ENCODE data around the gene RAMACL.

RAMACL gene

DNA sequence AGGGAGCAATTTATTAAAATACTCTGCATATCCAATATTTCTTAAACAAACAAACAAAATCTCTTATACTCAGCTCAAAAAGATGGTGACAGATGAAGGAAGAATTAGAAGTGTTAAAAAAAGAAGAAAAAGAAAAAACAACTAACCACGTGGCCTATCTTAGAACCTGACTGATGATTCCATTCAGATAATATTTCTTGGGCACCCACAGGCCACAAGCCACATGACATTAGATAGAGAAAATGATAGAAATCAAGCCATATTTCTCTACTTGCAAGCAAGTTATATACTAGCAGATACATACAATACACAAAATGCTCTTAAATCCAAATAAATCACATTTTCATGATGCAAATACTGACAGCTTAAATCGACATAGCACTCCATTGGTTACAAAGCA is 14.5 kb upstream of the RAMACL start:
- Histone ChIP-seq H3K36me3 (ENCODE audit: control insufficient read depth in 2 of 2, insufficient read depth in 1 of 2, low read length in 2 of 2) (no peaks in the 10 kb centered on the region), H3K9me3 (ENCODE audit: control insufficient read depth, insufficient read depth, low read depth, low read length) (no peaks in the 10 kb centered on the region), H3K4me1 (ENCODE audit: control insufficient read depth, insufficient read depth, low read length) (no peaks in the 10 kb centered on the region), H3K27ac (ENCODE audit: extremely low read depth, low read depth, low read length) (no peak overlapping the region), H3K4me3 (ENCODE audit: low read depth, low read length) (no peak overlapping the region)
- CTCF ChIA-PET: no interaction called here
- POLR2A ChIA-PET: no interaction called here
- TF ChIP-seq ZNF157 (tag by site-specific recombination; IDR thresholded peaks at IDR 0.05) (no peak), ZNF530 (tag by site-specific recombination; IDR thresholded peaks at IDR 0.05; ENCODE audit: low read depth) (no peak), SCRT1 (tag by site-specific recombination; IDR thresholded peaks at IDR 0.05; ENCODE audit: borderline replicate concordance) (no peak), ZBTB7A (tag by site-specific recombination; IDR thresholded peaks at IDR 0.05; ENCODE audit: low read depth) (no peak)
- TF ChIP-seq, protein P1, sequence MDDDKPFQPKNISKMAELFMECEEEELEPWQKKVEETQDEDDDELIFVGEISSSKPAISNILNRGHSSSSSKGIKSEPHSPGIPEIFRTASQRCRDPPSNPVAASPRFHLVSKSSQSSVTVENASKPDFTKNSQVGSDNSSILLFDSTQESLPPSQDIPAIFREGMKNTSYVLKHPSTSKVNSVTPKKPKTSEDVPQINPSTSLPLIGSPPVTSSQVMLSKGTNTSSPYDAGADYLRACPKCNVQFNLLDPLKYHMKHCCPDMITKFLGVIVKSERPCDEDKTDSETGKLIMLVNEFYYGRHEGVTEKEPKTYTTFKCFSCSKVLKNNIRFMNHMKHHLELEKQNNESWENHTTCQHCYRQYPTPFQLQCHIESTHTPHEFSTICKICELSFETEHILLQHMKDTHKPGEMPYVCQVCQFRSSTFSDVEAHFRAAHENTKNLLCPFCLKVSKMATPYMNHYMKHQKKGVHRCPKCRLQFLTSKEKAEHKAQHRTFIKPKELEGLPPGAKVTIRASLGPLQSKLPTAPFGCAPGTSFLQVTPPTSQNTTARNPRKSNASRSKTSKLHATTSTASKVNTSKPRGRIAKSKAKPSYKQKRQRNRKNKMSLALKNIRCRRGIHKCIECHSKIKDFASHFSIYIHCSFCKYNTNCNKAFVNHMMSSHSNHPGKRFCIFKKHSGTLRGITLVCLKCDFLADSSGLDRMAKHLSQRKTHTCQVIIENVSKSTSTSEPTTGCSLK (tag by site-specific recombination; IDR thresholded peaks at IDR 0.05): no peak
- TF ChIP-seq, protein P2, sequence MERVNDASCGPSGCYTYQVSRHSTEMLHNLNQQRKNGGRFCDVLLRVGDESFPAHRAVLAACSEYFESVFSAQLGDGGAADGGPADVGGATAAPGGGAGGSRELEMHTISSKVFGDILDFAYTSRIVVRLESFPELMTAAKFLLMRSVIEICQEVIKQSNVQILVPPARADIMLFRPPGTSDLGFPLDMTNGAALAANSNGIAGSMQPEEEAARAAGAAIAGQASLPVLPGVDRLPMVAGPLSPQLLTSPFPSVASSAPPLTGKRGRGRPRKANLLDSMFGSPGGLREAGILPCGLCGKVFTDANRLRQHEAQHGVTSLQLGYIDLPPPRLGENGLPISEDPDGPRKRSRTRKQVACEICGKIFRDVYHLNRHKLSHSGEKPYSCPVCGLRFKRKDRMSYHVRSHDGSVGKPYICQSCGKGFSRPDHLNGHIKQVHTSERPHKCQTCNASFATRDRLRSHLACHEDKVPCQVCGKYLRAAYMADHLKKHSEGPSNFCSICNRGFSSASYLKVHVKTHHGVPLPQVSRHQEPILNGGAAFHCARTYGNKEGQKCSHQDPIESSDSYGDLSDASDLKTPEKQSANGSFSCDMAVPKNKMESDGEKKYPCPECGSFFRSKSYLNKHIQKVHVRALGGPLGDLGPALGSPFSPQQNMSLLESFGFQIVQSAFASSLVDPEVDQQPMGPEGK (tag by site-specific recombination; IDR thresholded peaks at IDR 0.05): no peak

DNA sequence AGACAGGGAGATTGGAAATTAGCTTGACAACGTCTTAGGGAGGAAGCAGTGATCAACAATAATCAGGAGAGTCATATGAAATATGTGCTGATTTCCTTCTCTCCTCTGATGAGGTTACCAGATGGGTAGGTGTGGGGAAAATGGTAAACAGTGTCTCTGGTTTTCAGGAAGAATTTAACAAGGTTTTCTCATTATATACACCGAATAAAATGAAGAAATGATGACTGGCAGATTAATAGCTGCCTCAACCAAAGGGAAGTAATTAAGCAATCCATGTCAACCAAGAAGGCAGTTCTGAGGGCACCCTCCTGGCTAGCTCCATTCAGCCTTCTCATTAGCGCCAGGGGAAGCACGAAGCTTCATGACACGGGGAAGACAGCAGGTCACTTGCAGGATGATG is 12.7 kb upstream of the RAMACL start:
- CTCF ChIA-PET: no interaction called here
- POLR2A ChIA-PET: interaction anchor here (1.3 kb wide), 1 partner anchor 27 kb away, joined by 3 read pairs; no protein-coding TSS in a partner anchor
- Histone ChIP-seq H3K27ac (ENCODE audit: extremely low read depth, low read depth, low read length) (no peak overlapping the region), H3K36me3 (ENCODE audit: control insufficient read depth in 2 of 2, insufficient read depth in 1 of 2, low read length in 2 of 2) (no peaks in the 10 kb centered on the region), H3K9me3 (ENCODE audit: control insufficient read depth, insufficient read depth, low read depth, low read length) (no peaks in the 10 kb centered on the region), H3K4me1 (ENCODE audit: control insufficient read depth, insufficient read depth, low read length) (no peaks in the 10 kb centered on the region), H3K4me3 (ENCODE audit: low read depth, low read length) (no peak overlapping the region)
- no peak for TF ChIP-seq ZNF654 (tag by site-specific recombination; IDR thresholded peaks at IDR 0.05; ENCODE audit: low read depth)
- TF ChIP-seq REPIN1 (tag by site-specific recombination; IDR thresholded peaks at IDR 0.05; ENCODE audit: low read depth): no peak
- TF ChIP-seq OVOL3 (tag by site-specific recombination; IDR thresholded peaks at IDR 0.05): no peak
- no peak for TF ChIP-seq ZNF548 (tag by site-specific recombination; IDR thresholded peaks at IDR 0.05)
- TF ChIP-seq, protein P3, sequence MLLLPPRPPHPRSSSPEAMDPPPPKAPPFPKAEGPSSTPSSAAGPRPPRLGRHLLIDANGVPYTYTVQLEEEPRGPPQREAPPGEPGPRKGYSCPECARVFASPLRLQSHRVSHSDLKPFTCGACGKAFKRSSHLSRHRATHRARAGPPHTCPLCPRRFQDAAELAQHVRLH (tag by site-specific recombination; IDR thresholded peaks at IDR 0.05): no peak
- TF ChIP-seq ZSCAN23 (tag by site-specific recombination; IDR thresholded peaks at IDR 0.05): no peak
- no peak for TF ChIP-seq ZNF140 (tag by site-specific recombination; IDR thresholded peaks at IDR 0.05)
- no peak for TF ChIP-seq ZNF121 (tag by site-specific recombination; IDR thresholded peaks at IDR 0.05)
- no peak for TF ChIP-seq ZNF624 (tag by site-specific recombination; IDR thresholded peaks at IDR 0.05)

DNA sequence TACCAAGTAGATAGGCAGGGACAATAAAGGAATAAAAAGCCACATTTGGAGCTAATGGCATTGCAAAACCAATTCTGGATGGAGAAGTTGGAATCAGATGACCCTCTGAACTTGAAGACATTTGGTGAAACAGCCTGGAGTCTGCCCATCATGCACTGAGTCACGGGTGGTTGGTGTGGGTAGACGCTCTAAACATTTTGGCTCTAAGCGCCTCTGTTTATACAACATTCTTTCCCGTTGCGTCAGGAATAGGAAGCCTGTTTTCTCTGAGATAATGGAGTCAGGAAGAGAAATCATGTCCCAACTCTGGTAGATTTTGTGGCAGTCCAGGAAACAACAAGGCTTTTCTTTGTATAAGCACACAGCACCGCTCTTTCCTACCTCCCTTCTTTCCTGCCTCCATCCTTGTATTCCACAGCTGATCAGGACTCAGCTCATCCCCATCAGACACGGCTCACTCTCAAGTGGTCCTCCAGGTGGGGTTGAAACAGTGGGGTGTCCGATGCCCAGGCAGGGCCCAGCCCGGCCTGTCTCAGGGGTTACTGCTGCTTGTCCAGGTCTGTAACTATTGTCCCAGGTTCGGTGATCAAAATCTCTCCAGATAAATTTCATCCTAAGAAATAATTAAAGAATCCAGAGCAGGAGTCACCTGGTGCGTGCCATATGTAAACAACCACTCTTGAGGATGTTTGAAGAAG is 12.1 kb upstream of the RAMACL start:
- ChIA-PET CTCF (no interaction called here), POLR2A (no interaction called here)
- Histone ChIP-seq H3K9me3 (ENCODE audit: control insufficient read depth, insufficient read depth, low read depth, low read length) (no peaks in the 10 kb centered on the region), H3K36me3 (ENCODE audit: control insufficient read depth in 2 of 2, insufficient read depth in 1 of 2, low read length in 2 of 2) (no peaks in the 10 kb centered on the region), H3K4me3 (ENCODE audit: low read depth, low read length) (no peak overlapping the region), H3K27ac (ENCODE audit: extremely low read depth, low read depth, low read length) (no peak overlapping the region), H3K4me1 (ENCODE audit: control insufficient read depth, insufficient read depth, low read length) (no peaks in the 10 kb centered on the region)
- no peak for TF ChIP-seq HOXC10 (CRISPR knock-in tag; IDR thresholded peaks at IDR 0.05)
- TF ChIP-seq KLF9 (tag by site-specific recombination; IDR thresholded peaks at IDR 0.05; ENCODE audit: low read depth): no peak
- no peak for TF ChIP-seq ZFHX2 (tag by site-specific recombination; conservative IDR thresholded peaks at IDR 0.05)
- no peak for TF ChIP-seq KLF7 (tag by site-specific recombination; IDR thresholded peaks at IDR 0.05; ENCODE audit: borderline replicate concordance)
- TF ChIP-seq, protein P4, sequence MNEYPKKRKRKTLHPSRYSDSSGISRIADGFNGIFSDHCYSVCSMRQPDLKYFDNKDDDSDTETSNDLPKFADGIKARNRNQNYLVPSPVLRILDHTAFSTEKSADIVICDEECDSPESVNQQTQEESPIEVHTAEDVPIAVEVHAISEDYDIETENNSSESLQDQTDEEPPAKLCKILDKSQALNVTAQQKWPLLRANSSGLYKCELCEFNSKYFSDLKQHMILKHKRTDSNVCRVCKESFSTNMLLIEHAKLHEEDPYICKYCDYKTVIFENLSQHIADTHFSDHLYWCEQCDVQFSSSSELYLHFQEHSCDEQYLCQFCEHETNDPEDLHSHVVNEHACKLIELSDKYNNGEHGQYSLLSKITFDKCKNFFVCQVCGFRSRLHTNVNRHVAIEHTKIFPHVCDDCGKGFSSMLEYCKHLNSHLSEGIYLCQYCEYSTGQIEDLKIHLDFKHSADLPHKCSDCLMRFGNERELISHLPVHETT (tag by site-specific recombination; IDR thresholded peaks at IDR 0.05): no peak
